VCaP (cell line): ENCODE results near the gene PDE10A.

ENCODE experiments used
- H3K27ac ChIP-seq: fragments of 450-650 bp; 2 replicates; pipeline ENCODE4 v1.5.1; 2017
- CTCF ChIP-seq: fragments of 450-650 bp; conservative IDR thresholded peaks from 2 replicates; pipeline ENCODE4 v1.5.1; 2017; ENCODE audit warnings: mild to moderate bottlenecking, moderate library complexity

Gene PDE10A

GRCh38 chr6:165653196-165653595, 9.8 kb downstream of the PDE10A start:
- no peak overlapping the region for H3K27ac ChIP-seq
- TF ChIP-seq CTCF, result no peak

GRCh38 chr6:165652766-165653165, 10.3 kb downstream of the PDE10A start:
- no peak overlapping the region for H3K27ac ChIP-seq
- TF ChIP-seq CTCF, result no peak

GRCh38 chr6:165649166-165650137, 13.6 kb downstream of the PDE10A start:
- H3K27ac ChIP-seq, result peak overlapping the region; percentile 83
- TF ChIP-seq CTCF, result no peak

GRCh38 chr6:165647041-165647440, 16.0 kb downstream of the PDE10A start:
- peak overlapping the region; percentile 83 for H3K27ac ChIP-seq
- TF ChIP-seq CTCF, result no peak

- peak overlapping the region; percentile 83 for H3K27ac ChIP-seq
- no peak for TF ChIP-seq CTCF
Observed at GRCh38 chr6:165645919-165646318, 17.1 kb downstream of the PDE10A start.

- H3K27ac ChIP-seq, result no peak overlapping the region; the same call in 1 of the 2 replicates
- no peak for TF ChIP-seq CTCF
Observed at GRCh38 chr6:165644586-165645266, 18.3 kb downstream of the PDE10A start.

GRCh38 chr6:165643015-165643414, 20.0 kb downstream of the PDE10A start:
- TF ChIP-seq CTCF, result no peak
- no peak overlapping the region for H3K27ac ChIP-seq
